GM10266 (cell line): ENCODE measurements around the gene TIMM17A.
A peak's percentile ranks its signal among the peaks of the same experiment; 100 is the strongest.

Experiments used
- DNase-seq: peaks from one replicate; pipeline ENCODE4 v3.0.0; 2012; ENCODE audit errors: extremely low spot score
- TF ChIP-seq, protein P1 (sequence below): IDR thresholded peaks from 2 replicates; pipeline ENCODE4 v1.5.1; 2012; ENCODE audit warnings: mild to moderate bottlenecking, low read depth; ENCODE audit not compliant: control insufficient read depth, insufficient read depth; ENCODE audit errors: missing control alignments

TIMM17A gene

DNA sequence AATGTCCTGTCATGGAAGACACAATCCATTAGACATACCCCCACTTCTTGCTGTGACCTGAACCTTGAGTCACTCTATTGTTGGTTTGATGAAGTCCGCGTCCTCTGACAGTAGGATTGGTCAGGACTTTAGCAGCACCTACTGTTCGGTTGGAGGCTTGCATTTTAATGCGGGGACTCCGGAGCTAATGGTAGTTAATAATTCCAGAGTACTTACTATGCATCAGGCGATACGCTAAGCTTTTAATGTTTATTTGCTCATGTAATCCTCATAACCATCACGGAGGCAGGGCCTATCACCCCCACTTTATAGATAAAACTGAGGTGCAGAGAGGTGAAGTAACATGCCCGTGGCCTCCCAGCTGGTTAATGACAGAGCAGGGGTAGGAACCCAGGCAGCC is 47.2 kb downstream of the TIMM17A start:
- no peak for DNase-seq
- TF ChIP-seq, protein P1, sequence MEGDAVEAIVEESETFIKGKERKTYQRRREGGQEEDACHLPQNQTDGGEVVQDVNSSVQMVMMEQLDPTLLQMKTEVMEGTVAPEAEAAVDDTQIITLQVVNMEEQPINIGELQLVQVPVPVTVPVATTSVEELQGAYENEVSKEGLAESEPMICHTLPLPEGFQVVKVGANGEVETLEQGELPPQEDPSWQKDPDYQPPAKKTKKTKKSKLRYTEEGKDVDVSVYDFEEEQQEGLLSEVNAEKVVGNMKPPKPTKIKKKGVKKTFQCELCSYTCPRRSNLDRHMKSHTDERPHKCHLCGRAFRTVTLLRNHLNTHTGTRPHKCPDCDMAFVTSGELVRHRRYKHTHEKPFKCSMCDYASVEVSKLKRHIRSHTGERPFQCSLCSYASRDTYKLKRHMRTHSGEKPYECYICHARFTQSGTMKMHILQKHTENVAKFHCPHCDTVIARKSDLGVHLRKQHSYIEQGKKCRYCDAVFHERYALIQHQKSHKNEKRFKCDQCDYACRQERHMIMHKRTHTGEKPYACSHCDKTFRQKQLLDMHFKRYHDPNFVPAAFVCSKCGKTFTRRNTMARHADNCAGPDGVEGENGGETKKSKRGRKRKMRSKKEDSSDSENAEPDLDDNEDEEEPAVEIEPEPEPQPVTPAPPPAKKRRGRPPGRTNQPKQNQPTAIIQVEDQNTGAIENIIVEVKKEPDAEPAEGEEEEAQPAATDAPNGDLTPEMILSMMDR, result no peak

- TF ChIP-seq, protein P1, result no peak
Measured at GRCh38 chr1:202004711-202005110, 49.4 kb downstream of the TIMM17A start.

GRCh38 chr1:202005958-202006357 is 50.7 kb downstream of the TIMM17A start:
- DNase-seq, result no peak
- TF ChIP-seq, protein P1, result no peak

More at GRCh38 chr1:202004711-202005110, 49.4 kb downstream of the TIMM17A start:
- no peak for DNase-seq

DNA sequence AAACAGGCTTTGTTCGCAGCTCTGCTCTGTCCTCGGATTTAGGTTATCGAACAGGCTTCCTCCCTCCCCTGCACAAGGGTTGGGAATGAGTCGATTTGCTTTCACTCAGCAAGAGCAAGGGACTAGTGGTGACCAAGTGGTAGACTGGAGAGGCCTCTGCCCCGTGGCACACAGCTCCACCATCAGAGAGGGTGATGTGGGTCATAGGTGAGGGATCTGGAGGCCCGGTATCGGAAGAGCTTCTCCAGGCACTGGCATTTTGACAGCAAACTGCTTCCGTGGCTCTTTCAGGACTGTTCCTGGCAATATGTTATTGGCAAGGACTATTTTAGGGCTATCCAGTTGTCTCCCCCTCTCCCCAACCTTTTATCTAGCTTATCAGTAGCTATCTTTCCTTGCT is 52.0 kb downstream of the TIMM17A start:
- no peak for DNase-seq
- TF ChIP-seq, protein P1, result no peak

DNA sequence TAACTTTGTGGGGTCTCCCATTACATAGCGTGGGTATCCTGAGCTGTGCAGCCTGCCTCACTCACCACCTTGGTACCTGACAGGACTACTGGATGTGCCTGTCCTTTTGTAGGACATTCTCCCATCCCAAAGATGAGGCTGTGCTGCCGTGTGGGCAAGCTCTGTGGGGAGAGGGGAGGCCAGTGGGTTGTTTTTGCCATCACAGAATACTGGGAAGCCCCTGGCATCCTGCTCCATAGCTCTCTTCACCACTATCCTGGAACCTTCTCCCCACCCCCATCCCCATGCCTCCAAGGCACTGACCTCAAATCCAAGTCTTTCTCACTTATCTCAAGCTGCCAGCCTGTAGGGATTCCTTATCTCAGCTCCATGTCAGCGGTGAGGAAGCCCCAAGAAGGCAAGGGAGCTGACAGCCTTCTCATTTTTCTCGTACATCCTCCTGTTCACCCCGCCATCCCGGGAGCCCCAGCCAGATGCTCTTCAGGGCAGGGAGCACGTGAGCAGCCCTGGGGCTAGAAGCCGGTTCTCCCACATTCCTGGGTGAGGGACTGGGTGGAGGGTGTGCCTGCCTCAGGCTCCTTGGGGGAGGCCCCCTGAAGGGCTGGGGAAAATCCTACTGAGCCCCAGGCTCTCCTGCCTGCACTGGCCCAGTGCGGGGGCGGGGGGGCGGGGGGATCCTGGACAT is 52.6 kb downstream of the TIMM17A start:
- DNase-seq, result no peak
- TF ChIP-seq, protein P1, result no peak

- DNase-seq, result peak; percentile 72
- TF ChIP-seq, protein P1, result peak; percentile 83
Measured at GRCh38 chr1:202009326-202010179, 54.2 kb downstream of the TIMM17A start.
